H1 (cell line): ENCODE data around the gene OR8B12. TPM values are rescaled to one million over a fixed set of nuclear protein-coding genes. Genes with fewer than 3 reads are reported as not detected.

ENCODE experiments used
- CTCF ChIA-PET: fragments of 300-600 bp; sonication (Branson Sonifier 250); formaldehyde crosslinking; loops from one replicate; lab custom pipeline; 2021; ENCODE audit not compliant: partially characterized antibody; lab: Charles Lee
- POLR2A ChIA-PET: fragments of 300-600 bp; sonication (Branson Sonifier 250); formaldehyde crosslinking; loops from one replicate; lab custom pipeline; 2021; ENCODE audit warnings: inconsistent platforms; ENCODE audit not compliant: partially characterized antibody; lab: Charles Lee
- DNase-seq, 2 experiments: peaks; one replicate each; pipeline versions ENCODE4 v3.0.0 to v3.0.0-alpha.2; 2010 to 2022; ENCODE audit warnings: low spot score in 2 of 2, low read depth in 1 of 2, mixed read lengths in 1 of 2
- FAIRE-seq: peaks from 2 replicates; lab custom pipeline; 2011; peaks lifted over from hg19 to GRCh38; lab: Jason Lieb, UNC
- H2AFZ ChIP-seq: 2 replicates; pipeline ENCODE4 v1.8.1; 2012; ENCODE audit warnings: low read length, inconsistent platforms
- H2AK5ac ChIP-seq: 2 replicates; pipeline ENCODE4 v1.6.1; 2013; ENCODE audit warnings: low read depth, low read length
- H2BK120ac ChIP-seq: replicated peaks from 2 replicates; pipeline ENCODE3; 2013; ENCODE audit warnings: low read depth, low read length, inconsistent platforms
- H2BK12ac ChIP-seq: 2 replicates; pipeline ENCODE4 v1.6.1; 2013; ENCODE audit warnings: low read depth, low read length
- H2BK15ac ChIP-seq: 2 replicates; pipeline ENCODE4 v1.6.1; 2013; ENCODE audit warnings: low read length
- H2BK20ac ChIP-seq: 2 replicates; pipeline ENCODE4 v1.6.1; 2013; ENCODE audit warnings: low read length
- H2BK5ac ChIP-seq: 2 replicates; pipeline ENCODE4 v1.6.1; 2013; ENCODE audit warnings: low read depth, low read length
- H3K14ac ChIP-seq: 2 replicates; pipeline ENCODE4 v1.6.1; 2013; ENCODE audit warnings: inconsistent platforms; ENCODE audit not compliant: insufficient read length
- H3K18ac ChIP-seq: 2 replicates; pipeline ENCODE4 v1.6.1; 2013; ENCODE audit warnings: low read length; ENCODE audit errors: extremely low read depth
- H3K23ac ChIP-seq: 2 replicates; pipeline ENCODE4 v1.6.1; 2013; ENCODE audit warnings: inconsistent platforms; ENCODE audit not compliant: insufficient read length
- H3K23me2 ChIP-seq: 2 replicates; pipeline ENCODE4 v1.6.1; 2013; ENCODE audit warnings: low read depth, low read length
- H3K27ac ChIP-seq: 2 replicates; pipeline ENCODE4 v1.6.1; 2011; ENCODE audit warnings: low read depth, low read length, inconsistent platforms
- H3K27me3 ChIP-seq, 4 experiments: replicated peaks in 1 of 4; 1 replicate in 1 of 4; 2 replicates in 3 of 4; pipeline versions ENCODE4 v1.6.1 to v1.8.1; 2011 to 2013; ENCODE audit warnings: low read length in 3 of 4, mild to moderate bottlenecking in 3 of 4, inconsistent platforms in 2 of 4, mixed read lengths in 2 of 4, moderate library complexity in 1 of 4; ENCODE audit not compliant: control insufficient read depth in 3 of 4, insufficient read depth in 3 of 4; ENCODE audit errors: extremely low read depth in 1 of 4
- H3K36me3 ChIP-seq, 4 experiments: 2 replicates each; pipeline versions ENCODE4 v1.6.1 to v1.8.1; 2011 to 2013; ENCODE audit warnings: mild to moderate bottlenecking in 4 of 4, low read length in 3 of 4, moderate library complexity in 2 of 4, control low read depth in 1 of 4, inconsistent platforms in 1 of 4; ENCODE audit not compliant: insufficient read depth in 4 of 4, control insufficient read depth in 2 of 4
- H3K4ac ChIP-seq: replicated peaks from 2 replicates; pipeline ENCODE3; 2013; ENCODE audit warnings: low read length, low read depth, mixed read lengths, inconsistent platforms; ENCODE audit not compliant: insufficient read length
- H3K4me1 ChIP-seq, 4 experiments: replicated peaks in 1 of 4; 1 replicate in 1 of 4; 2 replicates in 3 of 4; pipeline versions ENCODE4 v1.6.1 to v1.8.1; 2011 to 2013; ENCODE audit warnings: low read length in 3 of 4, inconsistent platforms in 2 of 4, mixed read lengths in 1 of 4; ENCODE audit not compliant: insufficient read depth in 4 of 4, control insufficient read depth in 3 of 4
- H3K4me2 ChIP-seq, 2 experiments: 2 replicates each; pipeline versions ENCODE4 v1.6.1 to v1.8.1; 2011 to 2013; ENCODE audit warnings: low read depth in 2 of 2, low read length in 2 of 2, control low read depth in 1 of 2, inconsistent platforms in 1 of 2, mild to moderate bottlenecking in 1 of 2; ENCODE audit not compliant: insufficient read depth in 1 of 2
- H3K4me3 ChIP-seq, 4 experiments: fragments of 200-600, 300-600 bp in 1 of 4; sonication (generic), shearing (Covaris generic), sonication (Bioruptor Twin) in 1 of 4; 2 replicates each; pipeline versions ENCODE4 v1.5.1 to v1.8.1; 2011 to 2016; ENCODE audit warnings: low read length in 4 of 4, low read depth in 3 of 4, control low read depth in 2 of 4, inconsistent platforms in 2 of 4, mild to moderate bottlenecking in 2 of 4, mixed read lengths in 1 of 4, moderate library complexity in 1 of 4; ENCODE audit not compliant: insufficient read depth in 2 of 4; ENCODE audit errors: extremely low read depth in 1 of 4
- H3K56ac ChIP-seq: replicated peaks from 2 replicates; pipeline ENCODE3; 2013; ENCODE audit warnings: low read depth, mild to moderate bottlenecking, mixed read lengths, low read length, inconsistent platforms; ENCODE audit not compliant: insufficient read length
- H3K79me1 ChIP-seq: 2 replicates; pipeline ENCODE4 v1.6.1; 2013; ENCODE audit warnings: low read depth, low read length, control low read depth
- H3K79me2 ChIP-seq, 2 experiments: 2 replicates each; pipeline versions ENCODE4 v1.6.1 to v1.8.1; 2012 to 2013; ENCODE audit warnings: low read length in 2 of 2, mild to moderate bottlenecking in 2 of 2, inconsistent platforms in 1 of 2; ENCODE audit not compliant: insufficient read depth in 2 of 2, control insufficient read depth in 1 of 2
- H3K9ac ChIP-seq, 4 experiments: replicated peaks in 1 of 4; 1 replicate in 1 of 4; 2 replicates in 3 of 4; pipeline versions ENCODE4 v1.6.1 to v1.8.1; 2011 to 2013; ENCODE audit warnings: low read depth in 3 of 4, low read length in 3 of 4, control low read depth in 2 of 4, mild to moderate bottlenecking in 2 of 4, moderate library complexity in 2 of 4, inconsistent platforms in 1 of 4; ENCODE audit errors: extremely low read depth in 1 of 4
- H3K9me3 ChIP-seq, 2 experiments: 2 replicates each; pipeline versions ENCODE4 v1.6.1 to v1.8.1; 2012 to 2013; ENCODE audit warnings: mild to moderate bottlenecking in 2 of 2, moderate library complexity in 2 of 2, control low read depth in 1 of 2, inconsistent platforms in 1 of 2, low read depth in 1 of 2, low read length in 1 of 2, mixed read lengths in 1 of 2; ENCODE audit not compliant: insufficient read depth in 2 of 2
- H4K20me1 ChIP-seq, 2 experiments: replicated peaks in 1 of 2; 2 replicates each; pipeline versions ENCODE3 to v1.8.1; 2011 to 2013; ENCODE audit warnings: inconsistent platforms in 2 of 2, low read length in 2 of 2, mild to moderate bottlenecking in 1 of 2; ENCODE audit not compliant: insufficient read depth in 2 of 2, control insufficient read depth in 1 of 2
- H4K5ac ChIP-seq: 2 replicates; pipeline ENCODE4 v1.6.1; 2013; ENCODE audit warnings: low read length, low read depth, mixed read lengths, inconsistent platforms; ENCODE audit not compliant: insufficient read length
- H4K8ac ChIP-seq: 2 replicates; pipeline ENCODE4 v1.8.0; 2013; ENCODE audit warnings: mild to moderate bottlenecking, moderate library complexity, low read length, inconsistent platforms; ENCODE audit not compliant: insufficient read depth; ENCODE audit errors: extremely low read depth
- H4K91ac ChIP-seq: replicated peaks from 2 replicates; pipeline ENCODE3; 2013; ENCODE audit warnings: low read length, mixed read lengths, inconsistent platforms; ENCODE audit not compliant: insufficient read length
- TAF1 ChIP-seq: IDR thresholded peaks from 2 replicates; pipeline ENCODE4 v1.6.1; 2011; ENCODE audit warnings: mild to moderate bottlenecking, low read depth, low read length
- WGBS, 2 experiments: shearing (Covaris generic) in 1 of 2; methylation state at CpG; one replicate each; pipeline versions ENCODE4 v1.1.6 to v1.1.7; 2013 to 2015; ENCODE audit warnings: low lambda C conversion rate in 2 of 2, mixed read lengths in 2 of 2, inconsistent platforms in 1 of 2, low coverage in 1 of 2, missing lambda C conversion rate in 1 of 2; ENCODE audit not compliant: insufficient replicate concordance in 2 of 2, insufficient coverage in 1 of 2, insufficient read length in 1 of 2; ENCODE audit errors: extremely low coverage in 1 of 2, missing lambda C conversion rate in 1 of 2; 5-methylcytosine and 5-hydroxymethylcytosine counted together
- polyA plus RNA-seq, 7 experiments: library from polyadenylated mRNA; depleted of rRNA in 3 of 7; stranded (reverse) in 5 of 7; unstranded in 2 of 7; fragments of >200 nt in 5 of 7; fragments of 200-250 nt in 2 of 7; gene quantifications; 1 replicate in 5 of 7; 2 replicates in 1 of 7; 4 replicates in 1 of 7; pipeline versions ENCODE4 v1.2.1 to v1.2.3, GENCODE V29; 2011 to 2013; ENCODE audit warnings: missing spikeins in 2 of 7, mixed read lengths in 2 of 7
- total RNA-seq: library from RNA; stranded (reverse); fragmentation: NEBNext Ultra II Directional; extraction: Animal tissue kit (Norgen Biotek cat#: 25700); gene quantifications from 2 replicates; pipeline ENCODE4 v1.2.1, GENCODE V29; 2021

The OR8B12 gene
- total and polyA plus RNA-seq, 2 of the 8 experiments (the other 6 are each of a cell fraction or from before 2014, with no cell fraction given): not detected

DNA sequence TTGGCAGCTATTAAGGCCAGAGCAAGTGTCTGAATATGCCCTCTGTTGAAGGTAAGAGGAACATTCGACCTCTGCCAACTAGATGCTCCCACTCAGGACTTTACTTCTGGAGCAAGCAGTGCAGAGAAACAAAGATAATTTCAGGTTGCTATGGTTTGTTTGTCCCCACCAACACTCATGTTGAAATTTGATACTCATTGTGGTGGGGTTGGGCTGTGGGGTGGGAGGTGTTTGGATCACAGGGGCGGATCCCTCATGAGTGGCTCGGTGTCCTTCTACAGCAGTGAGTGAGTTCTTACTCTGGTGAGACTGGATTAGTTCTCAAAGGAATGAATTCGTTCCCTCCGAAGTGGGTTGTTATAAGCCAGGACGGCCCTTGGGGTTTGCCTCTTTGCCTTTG lies 38.4 kb upstream of the OR8B12 start:
- H3K23me2 ChIP-seq: no peaks in the 10 kb centered on the region
- H3K36me3 ChIP-seq: no peaks in the 10 kb centered on the region
- no peak overlapping the region for H3K18ac ChIP-seq
- CTCF ChIA-PET: interaction anchor here (1.7 to 2.0 kb wide), 2 partner anchors 11 to 167 kb away, joined by 5 to 9 read pairs; no protein-coding TSS in a partner anchor
- no peak overlapping the region for H2AK5ac ChIP-seq
- H2BK20ac ChIP-seq: no peak overlapping the region
- H3K27ac ChIP-seq: no peak overlapping the region
- H4K8ac ChIP-seq: no peak overlapping the region
- H3K4me3 ChIP-seq: no peak overlapping the region
- H3K4me1 ChIP-seq: peaks cover 0 to 3% (median 0%) of the 10 kb centered on the region in 4 experiments; a peak in 1 of 7 replicates
- H2AFZ ChIP-seq: peak overlapping the region; percentile 40
- WGBS, 2 experiments: 84% methylated on average over 5 of the region's 6 CpGs; no CpG with 5 or more reads in 1 of the 2 experiments
- H3K9ac ChIP-seq: no peak overlapping the region
- no peak overlapping the region for H3K14ac ChIP-seq
- no peak overlapping the region for H2BK120ac ChIP-seq
- no peaks in the 10 kb centered on the region for H3K9me3 ChIP-seq
- no peak overlapping the region for H2BK12ac ChIP-seq
- POLR2A ChIA-PET: no interaction called here
- DNase-seq (no peak), FAIRE-seq (no peak)
- H4K5ac ChIP-seq: no peak overlapping the region
- no peak overlapping the region for H3K4ac ChIP-seq
- H2BK15ac ChIP-seq: no peak overlapping the region
- no peaks in the 10 kb centered on the region for H3K79me1 ChIP-seq
- no peak for TF ChIP-seq TAF1
- no peak overlapping the region for H3K56ac ChIP-seq
- no peak overlapping the region for H3K4me2 ChIP-seq
- H4K91ac ChIP-seq: no peak overlapping the region
- no peaks in the 10 kb centered on the region for H4K20me1 ChIP-seq
- H3K79me2 ChIP-seq: no peaks in the 10 kb centered on the region
- no peak overlapping the region for H2BK5ac ChIP-seq
- H3K27me3 ChIP-seq: no peaks in the 10 kb centered on the region
- no peak overlapping the region for H3K23ac ChIP-seq
